Measurements from ENCODE around the gene SCGB3A1.

The SCGB3A1 gene

GRCh38 chr5:180603076-180603594, 11.8 kb upstream of the SCGB3A1 start:
- DNase-seq, result no peak

DNA sequence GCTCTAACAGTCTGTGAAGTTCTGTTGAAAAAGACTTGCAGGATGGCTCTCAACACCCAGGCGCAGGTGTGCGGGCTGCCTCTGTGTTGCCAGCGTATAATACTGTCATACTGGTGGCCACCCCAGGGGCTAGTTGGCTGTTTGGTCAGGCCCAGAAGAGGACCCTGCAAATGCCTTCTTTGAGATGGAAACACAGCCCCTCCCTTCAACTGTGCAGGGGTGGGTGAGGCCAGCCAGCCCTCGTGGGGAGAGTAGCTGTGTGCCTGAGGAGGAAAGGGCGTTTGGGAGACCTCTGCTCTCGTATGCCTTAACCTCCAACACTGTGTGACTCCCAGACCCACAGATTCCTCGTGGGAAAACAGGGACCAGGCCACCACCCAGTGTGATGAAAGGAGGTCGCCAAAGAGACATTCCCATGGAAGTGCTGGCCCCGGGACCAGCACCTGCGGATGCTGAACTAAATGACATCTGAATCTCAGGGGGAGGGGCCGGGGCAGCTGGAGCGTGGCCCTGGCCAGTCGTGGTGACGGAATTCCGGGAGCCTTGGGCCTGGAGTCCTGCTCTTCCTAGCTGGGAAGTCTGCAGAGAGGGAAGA, 11.3 kb upstream of the SCGB3A1 start:
- DNase-seq, result no peak

DNA sequence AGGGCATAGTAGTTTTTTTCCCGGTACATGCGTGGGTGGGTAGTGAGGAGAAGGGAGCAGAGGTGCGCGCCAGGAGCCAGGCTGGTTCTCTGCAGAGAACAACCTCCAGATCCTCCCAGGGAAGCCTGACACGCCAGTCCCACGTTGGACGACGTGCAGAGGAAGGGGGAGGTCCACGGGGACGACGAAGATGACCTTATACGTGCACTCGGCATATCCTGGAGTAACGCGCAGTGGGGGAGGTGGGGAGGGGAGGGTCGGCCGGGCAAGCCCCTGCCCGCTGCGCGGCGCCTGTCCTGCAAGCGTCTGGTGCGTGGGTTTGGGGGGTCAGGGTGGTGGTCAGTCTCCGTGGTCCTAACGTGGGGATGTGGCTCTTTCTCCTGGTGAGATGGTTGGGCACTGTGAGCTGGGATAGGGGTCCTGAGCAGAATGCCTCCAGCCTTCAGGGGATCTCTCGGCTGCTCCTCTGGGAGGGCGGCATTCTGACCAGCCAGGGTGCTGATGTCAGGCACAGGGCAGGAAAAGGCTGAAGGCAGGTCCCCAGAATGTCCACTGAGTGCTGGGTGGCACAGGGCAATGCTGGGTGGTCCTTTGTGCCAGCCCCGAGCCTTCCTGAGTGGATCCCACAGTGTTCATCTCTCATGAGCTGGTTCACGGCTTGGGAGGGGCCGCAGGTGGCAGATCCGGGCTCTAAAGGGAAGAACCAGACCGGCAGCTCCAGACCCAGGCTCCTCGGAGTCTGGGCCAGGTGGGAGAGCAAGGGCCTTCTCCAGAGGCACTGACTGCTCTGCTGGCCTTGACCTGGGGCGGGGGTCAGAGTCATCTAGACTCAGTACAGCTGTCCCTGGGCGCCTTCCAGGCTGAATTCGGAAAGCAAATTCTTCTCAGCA, 10.5 kb upstream of the SCGB3A1 start:
- DNase-seq, result no peak

- DNase-seq, result no peak
Measured at GRCh38 chr5:180600554-180601041, 9.3 kb upstream of the SCGB3A1 start.

DNA sequence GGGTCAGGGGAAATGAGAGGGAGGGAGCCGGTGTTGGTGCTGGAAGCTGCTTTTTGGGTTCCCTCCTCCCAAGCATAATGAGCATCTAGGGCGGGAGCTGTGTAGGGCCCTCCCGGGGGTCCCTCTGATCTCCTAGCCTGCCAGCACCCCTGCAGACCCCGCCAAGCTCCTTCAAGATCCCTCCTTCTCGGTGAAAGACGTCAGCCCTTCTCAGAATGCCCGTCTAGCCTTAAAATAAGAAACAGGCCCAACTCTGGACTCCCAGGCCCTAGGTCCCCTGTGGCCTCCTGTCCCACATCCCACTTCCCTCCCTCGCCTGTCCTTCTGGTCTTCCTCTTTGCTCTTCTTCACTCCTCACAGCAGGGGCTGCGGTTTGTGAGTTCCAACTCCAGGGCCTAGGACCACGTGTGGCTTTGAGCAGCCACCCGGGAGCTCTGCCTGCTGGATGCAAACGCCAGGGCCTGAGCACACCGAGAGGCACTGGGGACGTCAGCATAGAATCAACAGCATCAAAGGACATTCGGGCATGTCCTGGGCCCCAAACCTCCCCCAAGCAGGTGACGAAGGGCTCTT, 8.8 kb upstream of the SCGB3A1 start:
- no peak for DNase-seq

DNA sequence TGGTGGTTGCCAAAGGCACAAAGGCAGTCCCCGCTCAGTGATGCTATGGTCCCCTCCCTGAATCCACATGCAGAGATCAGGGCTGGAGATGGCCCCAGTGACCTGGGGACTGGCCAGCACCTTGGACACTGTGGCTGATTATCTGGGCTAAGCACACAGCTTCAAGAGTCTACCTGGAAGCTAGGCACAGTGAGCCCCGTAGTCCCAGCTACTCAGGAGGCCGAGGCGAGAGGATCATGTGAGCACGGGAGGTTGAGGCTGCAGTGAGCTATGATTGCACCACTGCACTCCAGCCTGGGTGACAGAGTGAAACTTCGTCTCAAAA, 8.3 kb upstream of the SCGB3A1 start:
- no peak for DNase-seq

DNA sequence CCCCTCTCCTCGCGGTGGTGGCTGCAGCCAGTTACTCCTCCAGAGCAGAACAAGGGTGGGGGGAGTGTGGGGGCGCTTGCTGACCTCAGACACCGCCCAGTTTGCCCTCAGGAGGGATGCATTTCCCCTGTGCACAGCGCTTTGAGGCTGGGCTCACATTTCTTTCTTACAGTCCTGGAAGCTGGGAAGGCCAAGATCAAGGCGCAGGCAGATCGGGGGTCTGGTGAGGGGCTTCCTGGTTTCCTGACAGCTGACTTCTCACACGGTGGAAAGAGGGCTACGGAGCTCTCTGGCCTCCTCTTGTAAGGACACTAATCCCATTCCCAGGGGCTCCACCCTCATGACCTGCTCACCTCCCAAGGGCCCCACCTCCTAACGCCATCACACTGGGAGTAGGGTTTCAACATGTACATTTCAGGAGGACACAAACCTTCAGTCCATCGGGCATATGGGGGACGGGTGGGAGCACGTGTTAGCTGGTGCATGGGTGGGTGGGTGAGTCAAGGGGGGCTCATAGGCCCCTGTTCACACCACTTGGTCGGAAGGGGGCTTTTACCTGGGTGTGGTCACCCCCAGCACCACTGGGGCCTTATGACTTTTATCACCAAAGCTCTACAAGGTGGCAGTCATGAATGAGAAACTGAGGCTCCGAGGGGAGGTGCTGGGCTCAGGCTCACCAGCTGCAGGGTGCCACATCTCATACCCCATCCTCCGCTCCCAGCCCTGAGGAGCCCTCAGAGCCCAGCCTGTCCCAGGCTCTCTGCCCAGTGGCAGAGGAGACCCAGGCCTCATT, 7.7 kb upstream of the SCGB3A1 start:
- DNase-seq, result no peak

DNA sequence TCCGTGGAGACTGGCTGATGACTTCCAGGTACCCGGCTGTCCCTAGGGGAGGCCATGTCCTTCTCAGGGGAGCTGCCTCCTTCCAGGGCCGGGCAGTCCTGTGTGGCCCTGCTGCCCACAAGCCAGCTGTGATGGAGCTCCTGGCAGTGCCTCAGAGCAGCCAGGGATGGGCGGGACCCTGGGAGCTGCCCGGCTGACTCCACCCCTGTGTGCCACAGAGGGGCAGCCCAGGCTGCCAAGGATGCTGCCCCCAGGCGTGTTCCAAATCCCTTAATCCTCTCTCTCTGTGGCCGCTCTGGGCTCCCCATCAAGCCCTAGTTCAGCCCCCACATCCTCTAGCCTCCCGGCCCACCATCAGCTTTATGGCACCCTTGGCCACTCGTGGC, 7.0 kb upstream of the SCGB3A1 start:
- no peak for DNase-seq

DNA sequence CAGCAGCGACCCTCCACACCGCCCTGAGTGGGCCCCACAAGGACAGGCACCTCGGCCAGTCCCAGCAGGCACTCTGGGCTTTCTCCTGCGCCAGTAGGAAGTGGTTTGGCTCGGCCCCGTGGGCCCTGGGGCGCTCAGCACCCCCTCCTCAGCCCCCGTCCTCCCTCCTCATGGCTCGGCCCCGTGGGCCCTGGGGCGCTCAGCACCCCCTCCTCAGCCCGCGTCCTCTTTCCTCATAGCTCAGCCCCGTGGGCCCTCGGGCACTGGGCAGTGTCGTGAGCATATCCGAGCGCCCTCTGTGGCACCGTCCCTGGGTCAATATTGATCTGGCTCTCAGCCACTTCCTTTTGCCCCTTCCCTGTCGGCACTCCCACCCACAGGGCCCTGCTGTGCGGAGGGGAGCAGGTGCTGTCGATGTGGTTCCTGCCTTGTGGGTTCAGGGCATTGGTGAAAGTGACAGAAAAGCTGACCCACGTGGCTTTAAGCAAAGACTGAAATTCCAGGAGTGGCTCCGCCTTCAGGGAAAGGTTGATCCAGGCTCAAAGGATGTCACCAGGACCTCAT, 5.5 kb upstream of the SCGB3A1 start:
- DNase-seq, result no peak

DNA sequence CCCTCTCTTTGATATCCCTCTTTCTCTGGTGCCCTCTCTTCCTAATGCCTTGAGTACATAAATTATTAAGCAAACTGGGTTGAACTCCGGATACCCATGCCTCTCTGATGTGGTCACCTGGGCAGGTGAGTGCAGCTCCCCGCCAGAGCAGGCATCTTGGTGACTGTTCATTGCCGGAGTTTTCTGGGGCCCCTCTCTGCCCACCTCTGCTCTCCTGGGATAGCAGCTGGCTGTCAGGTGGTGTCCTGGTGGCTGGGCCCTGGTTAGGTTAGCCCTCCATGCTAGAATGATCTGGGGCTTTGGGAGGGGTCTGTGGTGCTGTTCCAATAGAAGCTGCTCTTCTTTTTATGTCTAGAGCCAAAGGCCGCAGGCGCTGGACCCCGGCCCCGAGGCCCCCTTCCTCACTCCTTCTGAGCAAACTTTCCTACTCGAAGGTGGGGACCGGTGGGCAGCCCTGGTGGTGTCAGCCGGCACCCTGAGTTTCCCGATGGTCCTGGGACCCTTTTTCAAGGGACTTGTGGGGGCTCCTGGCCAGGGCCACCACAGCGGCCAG, 4.9 kb upstream of the SCGB3A1 start:
- DNase-seq, result no peak

DNA sequence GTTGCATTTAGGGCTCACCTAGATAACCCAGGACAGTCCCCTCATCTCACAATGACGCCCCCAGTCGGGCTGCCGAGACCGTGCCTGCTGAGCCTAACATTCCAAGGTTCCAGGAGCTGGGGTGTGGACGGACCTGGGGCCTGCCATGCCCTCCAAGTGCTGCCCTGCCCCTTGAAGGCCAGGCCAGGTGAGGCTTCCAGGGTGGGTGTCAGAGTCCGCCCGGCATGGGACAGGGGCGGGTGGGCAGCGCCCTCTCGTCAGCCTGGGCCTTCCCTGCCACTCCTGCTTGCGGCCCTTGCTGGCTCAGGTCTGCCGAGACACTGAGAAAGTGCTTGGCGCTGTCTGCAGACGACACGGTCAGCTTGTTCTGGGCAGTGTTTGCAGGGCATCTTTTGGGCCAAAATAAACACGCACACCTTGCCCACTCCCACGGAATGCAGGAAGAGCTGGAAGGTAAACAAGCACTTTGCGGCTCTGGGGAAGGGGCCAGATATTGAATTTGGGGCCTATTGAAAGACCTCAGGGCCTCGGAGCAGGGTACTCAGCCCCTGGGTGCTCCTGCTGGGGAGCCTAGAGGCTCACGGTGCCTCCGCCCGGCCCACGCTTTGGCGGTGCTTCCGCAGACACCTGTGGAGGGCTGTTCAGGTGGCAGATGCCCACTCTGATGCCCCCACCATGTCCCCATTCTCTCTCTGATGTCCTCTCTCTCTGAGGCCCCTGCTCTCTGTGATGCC, 4.2 kb upstream of the SCGB3A1 start:
- no peak for DNase-seq

DNA sequence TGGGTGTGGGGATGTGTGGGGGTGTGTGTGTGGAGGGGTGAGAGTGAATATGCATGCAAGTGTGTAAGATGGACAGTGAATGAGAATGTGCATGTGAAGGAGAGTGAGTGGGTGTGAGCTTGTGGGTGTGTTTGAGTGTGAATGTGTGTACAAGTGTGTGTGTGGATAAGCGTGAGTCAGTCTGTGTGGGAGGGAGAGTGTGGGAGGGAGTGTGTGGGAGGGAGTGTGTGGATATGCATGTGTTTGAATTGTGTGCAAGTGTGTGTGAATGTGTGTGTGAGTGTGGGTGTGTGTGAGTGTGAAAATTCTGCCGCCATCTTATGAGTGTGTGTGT, 3.7 kb upstream of the SCGB3A1 start:
- no peak for DNase-seq

DNA sequence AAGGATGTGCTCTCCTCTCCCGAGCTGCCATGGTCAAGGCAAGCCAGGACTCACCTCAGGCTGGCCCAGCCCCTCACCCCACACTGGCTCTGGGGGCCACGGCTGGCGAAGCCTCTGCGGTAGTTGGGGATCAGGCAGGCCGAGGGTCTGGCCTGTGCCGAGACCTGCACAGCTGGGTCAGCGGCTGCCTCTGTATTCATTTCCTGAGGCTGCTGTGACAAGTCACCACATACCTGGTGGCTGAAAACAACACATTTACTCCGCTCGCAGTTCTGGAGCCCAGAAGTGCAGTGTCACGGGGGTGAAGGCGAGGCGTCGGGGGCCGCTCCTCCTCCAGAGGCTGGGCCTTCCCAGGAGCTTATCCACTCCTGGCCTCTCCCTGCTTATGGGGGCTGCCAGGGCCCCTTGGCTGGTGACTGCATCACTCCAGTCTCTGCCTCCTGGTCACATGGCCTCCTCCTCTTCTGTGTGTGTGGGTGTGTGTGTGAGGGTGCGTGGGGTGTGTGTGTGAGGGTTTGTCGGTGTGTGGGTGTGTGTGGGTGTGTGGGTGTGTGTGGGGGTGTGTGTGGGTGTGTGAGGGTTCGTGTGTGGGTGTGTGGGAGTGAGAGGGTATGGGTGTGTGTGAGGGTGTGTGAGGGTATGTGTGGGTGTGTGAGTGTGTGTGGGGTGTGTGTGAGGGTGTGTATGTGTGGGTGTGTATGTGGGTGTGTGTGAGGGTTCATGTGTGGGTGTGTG, 3.2 kb upstream of the SCGB3A1 start:
- no peak for DNase-seq

- DNase-seq, result no peak
Measured at GRCh38 chr5:180593446-180594206, 2.3 kb upstream of the SCGB3A1 start.

DNA sequence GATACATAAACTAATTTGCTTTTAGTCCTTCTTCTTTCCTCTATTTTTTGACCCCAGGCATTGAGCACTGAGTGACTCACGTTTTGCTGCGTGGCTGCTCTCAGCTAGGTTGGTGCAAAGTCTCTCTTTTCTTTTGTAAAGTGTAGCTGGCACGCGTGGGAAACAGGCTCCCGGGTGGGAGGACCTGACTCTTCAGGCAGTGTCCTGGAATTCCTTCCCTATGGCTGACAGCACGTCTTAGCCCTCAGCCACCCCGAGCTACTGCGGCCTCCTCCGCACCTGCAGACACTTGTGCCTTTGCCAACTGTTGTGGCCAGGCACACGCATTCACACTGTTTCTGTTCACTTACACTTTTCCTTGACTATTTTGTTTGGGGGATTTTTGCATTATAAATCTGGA, 877 bp upstream of the SCGB3A1 start:
- no peak for DNase-seq

DNA sequence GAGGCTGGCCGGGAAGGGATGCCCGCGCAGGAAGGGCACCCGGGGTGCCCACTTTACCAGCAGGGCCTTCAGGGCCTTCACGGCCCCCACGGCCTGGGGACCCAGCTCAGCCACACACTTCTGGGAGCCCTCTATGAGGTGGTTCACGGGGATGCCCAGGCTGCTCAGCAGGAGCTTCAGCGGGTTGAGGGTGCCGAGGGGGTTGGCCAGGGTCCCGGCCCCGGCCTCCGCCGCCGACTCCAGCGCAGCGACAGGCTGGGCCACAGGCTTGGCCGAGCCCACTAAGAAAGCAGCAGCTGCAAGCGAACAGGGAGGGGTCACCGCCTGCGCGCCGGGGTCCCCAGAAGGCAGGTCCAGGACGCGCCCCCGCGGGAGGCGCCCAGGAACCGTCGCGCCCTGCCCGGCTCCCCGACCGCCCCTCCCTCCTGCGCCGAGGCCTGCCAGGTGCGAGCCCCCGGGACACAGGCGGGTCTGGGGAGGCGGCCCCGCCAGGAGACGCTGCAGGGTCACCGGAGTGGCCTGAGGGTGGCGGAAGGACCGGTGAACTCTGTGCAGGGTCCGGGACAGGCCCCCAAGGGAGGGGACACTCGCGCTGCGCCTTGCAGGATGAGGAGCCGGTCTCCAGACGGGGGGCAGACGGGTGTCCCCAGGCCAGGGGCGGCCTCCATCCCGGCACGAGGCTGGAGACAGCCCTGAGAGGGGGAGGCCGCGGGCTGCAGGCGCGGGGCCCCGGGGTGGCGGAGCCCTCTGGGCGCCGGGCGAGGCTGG, 572 bp downstream of the SCGB3A1 start:
- DNase-seq, result no peak

DNA sequence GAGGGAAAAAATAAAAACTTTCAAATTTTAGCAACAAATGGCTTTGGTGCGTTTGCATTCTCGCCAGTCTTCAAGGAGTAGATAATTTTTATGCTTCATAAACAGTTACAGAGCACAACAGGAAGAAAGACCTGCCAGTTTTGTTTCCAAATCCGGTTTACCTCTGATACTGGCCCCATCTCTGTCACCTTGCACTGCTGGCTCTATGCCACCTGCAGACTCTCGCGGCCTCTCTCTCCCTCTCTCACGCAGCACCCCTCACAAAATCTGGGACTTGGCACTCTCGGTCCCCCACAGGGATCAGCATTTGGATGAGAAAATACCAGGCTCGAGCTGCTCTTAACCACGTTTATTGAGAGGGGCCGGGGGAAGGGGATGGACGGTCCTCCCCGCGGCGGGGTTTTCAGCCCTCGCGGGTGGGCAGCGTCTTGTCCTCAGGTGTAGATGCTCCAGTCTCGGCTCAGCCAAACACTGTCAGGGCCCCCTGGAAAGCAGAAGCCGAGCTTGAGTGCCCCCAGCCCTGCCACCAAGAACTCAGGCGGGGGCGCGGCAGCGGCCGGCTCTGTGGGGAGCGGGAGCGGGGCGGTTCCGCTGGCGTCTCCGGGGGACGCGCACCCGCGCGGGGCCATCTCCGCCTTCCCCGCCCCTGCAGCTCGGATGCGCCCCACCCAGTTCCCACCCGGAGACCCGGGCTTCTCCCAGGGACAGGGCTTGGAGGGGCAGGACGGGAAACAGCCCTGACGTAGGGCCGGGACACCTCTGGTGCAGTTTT, 1.3 kb downstream of the SCGB3A1 start:
- no peak for DNase-seq

DNA sequence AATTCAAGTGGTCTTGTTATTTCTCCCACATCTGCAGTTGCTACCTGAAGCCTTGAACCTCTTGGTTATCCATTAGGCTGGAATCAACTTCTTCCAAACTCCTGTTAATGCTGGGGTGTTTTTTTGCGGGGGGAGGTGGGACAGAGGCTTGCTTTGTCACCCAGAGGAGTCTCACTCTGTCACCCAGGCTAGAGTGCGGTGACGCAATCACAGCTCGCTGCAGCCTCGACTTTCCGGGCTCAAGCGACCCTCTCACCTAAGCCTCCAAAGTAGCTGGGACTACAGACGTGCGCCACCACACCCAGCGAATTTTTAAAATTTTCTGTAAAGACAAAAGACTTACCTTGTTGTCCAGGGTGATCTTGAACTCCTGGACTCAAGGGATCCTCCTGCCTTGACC, 4.4 kb downstream of the SCGB3A1 start:
- no peak for DNase-seq

GRCh38 chr5:180586204-180586603, 5.1 kb downstream of the SCGB3A1 start:
- DNase-seq, result no peak

Data from activated gamma-delta T cell (primary cell).